ENCODE data around the gene SSC4D.
"Not testable (repeated sequence)": the region's sequence is repeated elsewhere in the genome, so short reads cannot be mapped to it uniquely, and the experiment has no call there.

SSC4D gene

DNA sequence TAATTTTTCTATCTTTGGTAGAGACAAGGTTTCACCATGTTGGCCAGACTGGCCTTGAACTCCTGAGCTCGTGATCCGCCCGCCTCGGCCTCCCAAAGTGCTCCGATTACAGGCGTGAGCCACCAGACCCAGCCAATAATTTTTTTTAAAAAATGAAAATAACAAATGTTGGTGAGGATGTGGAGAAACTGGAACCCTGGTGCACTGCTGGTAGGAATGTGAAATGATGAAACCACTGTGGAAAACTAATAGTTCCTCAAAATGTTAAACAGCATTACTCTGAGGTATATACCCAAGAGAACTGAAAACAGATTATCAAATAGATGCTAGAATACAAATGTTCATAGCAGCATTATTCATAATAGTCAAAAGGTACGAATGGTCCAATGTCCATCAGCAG lies 27.7 kb downstream of the SSC4D start:
- ATAC-seq, result no peak

DNA sequence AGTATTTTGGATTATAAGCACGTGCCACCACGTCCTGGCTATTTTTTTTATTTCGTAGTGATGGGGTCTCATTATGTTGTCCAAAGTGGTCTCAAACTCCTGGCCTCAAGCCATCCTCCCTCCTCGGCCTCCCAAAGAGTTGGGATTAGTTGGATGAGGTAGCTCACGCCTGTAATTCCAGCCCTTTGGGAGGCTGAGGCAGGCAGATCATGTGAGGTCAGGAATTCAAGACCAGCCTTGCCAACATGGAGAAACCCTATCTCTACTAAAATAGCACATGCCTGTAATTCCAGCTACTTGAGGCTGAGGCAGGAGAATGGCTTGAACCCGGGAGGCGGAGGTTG lies 28.9 kb downstream of the SSC4D start:
- no peak for ATAC-seq

- ATAC-seq, result no peak
These were observed 32.1 kb downstream of the SSC4D start for GRCh38 chr7:76377186-76377918.

- no peak for ATAC-seq
These were observed 34.2 kb downstream of the SSC4D start for GRCh38 chr7:76375251-76375650.

- no peak for ATAC-seq
These were observed 36.3 kb downstream of the SSC4D start for GRCh38 chr7:76372984-76373833.

DNA sequence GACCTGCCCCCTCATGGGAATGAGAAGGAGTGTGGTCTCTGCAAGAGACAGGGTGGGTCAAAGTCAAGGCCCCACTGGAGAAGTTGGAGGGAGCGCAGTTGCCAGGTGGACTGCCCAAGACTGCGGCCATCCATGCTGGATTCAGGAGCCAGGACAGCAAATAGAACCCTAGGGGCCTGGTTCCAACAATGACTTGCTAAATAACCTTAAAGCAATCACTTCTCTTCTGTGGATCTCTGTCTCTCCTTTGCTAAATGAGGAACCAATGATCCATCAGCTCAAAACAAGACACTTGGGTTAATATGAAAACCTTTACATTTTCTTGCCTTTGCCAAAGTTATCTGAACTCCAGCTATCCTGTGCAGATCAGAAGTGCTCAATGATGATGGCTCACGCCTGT lies 38.1 kb downstream of the SSC4D start:
- no peak for ATAC-seq

GRCh38 chr7:76369018-76369417 lies 40.5 kb downstream of the SSC4D start:
- no peak for ATAC-seq

DNA sequence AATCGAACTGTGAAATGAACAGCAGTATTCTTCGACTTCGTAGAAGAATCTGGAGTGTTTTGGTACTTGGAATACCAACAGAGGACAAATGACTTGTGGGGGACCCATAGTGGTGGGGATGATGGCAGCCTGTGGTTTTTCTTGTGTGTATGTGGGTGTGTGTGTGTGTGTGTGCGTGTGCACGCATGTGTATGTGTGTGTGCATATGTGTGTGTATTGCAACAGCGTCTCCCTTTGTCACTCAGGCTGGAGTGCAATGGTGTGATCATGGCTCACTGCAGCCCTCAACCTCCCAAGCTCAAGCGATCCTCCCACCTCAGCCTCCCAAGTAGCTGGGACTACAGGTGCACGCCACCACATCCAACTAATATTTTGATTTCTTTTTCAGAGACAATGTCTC lies 41.3 kb downstream of the SSC4D start:
- ATAC-seq, result no peak

DNA sequence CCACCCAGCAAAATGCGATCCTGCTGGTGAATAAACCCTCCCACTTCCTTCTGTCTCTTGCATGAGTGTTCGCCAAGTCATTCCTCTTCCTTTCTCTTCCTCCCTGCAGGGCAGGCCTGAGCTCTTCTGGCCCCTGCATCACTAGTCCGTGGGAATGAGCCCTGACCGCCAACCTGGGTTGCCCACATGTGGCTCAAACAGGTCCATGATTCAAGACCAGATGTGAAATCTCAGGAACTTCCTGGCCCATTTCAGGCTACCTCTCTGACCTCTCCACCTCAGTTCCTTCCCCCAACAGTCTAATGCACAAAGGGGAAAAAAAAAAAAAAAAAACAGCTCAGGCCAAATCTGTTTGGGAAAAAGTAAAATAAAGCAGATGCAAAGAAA lies 45.3 kb downstream of the SSC4D start:
- ATAC-seq, result no peak

DNA sequence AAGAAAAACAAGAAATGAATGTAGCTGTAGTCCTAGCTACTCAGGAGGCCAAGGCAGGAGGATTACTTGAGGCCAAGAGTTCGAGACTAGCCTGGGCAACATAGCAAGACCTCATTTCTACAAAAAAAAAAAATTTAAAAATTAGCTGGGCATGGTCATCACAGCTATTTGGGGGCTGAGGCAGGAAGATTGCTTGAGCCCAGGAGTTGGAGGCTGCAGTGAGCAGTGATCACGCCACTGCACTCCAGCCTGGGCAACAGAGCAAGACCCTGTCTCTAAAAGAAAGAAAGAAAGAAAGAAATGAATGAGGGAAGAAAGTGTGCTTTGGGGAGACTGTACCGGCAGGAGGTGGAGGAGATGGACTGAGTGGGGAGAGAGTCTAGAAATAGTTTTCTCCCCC lies 45.7 kb downstream of the SSC4D start:
- ATAC-seq, result not testable (repeated sequence)

DNA sequence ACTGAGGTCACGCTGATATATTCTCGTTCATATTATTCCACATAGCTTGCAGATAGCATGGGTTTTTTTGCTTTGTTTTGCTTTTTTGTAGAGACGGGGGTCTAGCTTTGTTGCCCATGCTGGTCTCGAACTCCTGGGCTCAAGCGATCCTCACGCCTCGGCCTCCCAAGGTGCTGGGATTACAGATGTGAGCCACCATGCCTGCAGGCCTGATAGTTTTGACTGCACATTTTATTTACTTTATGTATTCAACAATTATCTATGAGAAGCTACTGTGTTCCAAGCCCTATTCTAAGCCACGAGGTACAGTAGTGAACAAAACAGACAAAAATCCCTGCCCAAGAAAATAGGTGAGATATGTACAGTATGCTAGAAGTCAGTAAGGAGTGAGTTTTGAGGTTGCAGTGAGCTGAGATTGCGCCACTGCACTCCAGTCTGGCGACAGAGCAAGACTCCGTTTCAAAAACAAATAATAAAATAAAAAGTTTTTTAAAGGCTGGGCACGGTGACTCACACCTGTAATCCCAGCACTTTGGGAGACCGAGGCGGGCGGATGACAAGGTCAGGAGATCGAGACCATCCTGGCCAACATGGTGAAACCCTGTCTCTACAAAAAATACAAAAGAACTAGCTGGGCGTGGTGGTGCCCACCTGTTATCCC lies 49.4 kb downstream of the SSC4D start:
- ATAC-seq, result no peak

DNA sequence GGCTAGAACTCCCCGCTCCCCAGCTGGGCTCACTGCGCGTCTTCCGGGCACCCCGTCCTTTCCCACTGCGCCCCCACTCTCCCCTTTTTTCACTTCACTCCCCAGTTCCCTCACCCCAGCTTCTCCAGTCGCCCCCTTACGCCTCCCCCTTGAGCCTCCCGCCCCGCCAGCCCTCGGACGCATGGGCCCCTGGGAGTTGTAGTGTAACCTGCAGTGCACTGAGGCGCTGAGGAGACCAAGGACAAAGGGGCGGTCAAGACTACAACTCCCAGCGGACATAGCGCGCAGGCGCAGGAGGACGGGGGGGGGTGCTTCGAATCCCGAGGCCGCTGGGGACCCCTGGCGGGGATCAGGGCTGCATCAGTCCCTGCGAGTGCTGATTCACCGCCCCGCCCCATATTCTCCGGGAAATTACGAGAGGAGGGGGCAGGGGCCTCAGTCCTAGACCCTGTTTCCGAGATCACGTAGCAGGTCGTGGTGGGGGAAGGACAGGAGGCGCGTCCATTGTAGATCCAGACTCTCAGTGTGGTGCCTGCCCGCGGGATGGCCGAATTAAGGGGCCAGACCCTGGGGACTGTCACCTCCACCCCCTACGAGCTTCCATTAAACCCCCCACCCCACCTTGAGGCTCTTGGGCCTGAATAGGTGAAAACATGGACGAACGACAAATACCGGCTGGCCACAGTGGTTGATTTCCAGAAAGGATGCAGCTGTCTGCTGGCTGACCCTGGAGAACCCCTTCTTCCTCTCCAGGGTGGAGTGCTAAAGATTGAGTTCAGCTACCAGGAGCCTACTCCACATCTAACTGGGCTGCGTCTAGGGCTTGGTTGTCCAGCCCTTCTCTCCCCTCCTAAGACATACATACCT lies 50.2 kb downstream of the SSC4D start:
- ATAC-seq, result peak; percentile 96 to 97

DNA sequence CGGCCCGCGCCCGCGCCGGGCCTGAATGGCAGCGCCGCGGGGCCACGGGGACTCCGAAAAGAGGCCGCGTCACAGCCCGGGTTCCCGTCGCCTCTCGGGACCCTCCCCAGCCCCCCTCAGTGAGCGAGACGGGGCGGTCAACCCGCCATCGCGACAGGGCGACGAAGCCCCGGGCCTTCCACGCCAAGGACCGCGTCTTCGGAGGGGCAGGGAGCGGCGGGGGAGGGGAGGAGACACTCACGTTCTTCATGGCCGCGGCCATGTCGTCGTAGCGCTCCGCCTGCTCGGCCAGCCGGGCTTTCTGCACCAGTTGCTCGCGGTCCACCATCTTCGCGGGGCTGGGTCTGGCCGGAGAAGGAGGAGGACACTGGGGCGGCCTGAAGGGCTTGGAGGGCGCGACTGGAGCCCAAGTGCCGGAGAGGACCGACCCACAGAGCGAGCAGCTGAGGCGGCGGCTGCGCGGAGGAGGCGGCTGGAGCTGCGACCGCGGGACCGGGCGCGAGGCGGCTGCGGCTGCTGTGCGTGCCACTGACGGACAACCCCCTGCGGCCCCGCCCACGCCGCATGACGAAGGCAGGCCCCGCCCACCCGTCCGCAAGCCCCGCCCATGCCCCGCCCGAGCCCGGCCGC lies 50.9 kb downstream of the SSC4D start, which contains the start of gene YWHAG:
Gene YWHAG, minus strand, starts transcription at position 511 of the 630 bp plus-strand sequence. Its CDS starts 183 bp downstream, at position 328.
- peak; percentile 58 to 66 for ATAC-seq

DNA sequence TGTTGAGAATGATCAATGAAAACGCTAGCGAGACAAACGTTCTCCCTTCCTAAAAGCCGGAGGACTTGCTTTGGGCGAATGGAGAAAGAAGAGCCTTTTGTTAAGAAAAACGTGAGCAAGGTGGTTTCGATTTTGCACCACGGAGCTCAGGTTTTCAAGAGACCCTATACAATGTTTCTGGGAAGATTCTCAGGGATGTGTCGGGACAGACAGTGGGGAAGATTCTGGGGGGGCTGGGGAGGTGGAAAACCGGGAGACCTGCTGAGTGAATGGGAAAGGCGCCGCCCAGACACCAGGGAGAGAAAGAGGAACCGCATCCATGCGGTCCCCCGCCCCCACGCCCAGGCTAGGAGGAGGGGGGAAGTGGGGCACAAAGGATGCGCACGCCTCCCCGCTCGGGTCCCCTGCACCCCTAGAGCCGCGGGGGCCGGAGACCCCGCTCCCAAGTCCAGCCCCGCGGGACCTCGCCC lies 51.5 kb downstream of the SSC4D start:
- ATAC-seq, result peak; percentile 2 to 7

DNA sequence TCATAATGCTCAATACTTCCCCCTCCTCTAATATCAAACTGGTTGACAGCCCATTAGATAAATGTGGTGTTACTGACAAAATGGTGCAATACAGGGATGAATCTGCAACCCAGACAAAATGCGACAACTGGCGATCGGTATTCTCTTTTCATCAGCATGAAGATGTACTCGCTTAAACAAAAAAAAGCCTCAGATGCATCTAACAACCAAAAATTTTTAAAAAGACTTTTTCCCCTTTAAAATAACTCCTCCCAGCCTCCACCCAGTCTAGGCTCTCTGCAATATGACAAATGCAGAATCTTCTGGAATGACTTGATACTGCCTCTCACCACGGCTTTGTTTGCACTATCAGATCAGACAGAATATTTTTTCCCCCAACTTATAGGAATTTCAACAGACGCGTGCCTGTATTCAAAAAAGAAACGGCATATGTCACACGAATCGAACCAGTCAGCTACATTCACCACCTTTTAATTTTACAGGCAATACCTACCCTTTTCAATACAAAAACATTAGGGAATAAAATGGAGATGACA lies 52.0 kb downstream of the SSC4D start:
- no peak for ATAC-seq

GRCh38 chr7:76356823-76357222 lies 52.7 kb downstream of the SSC4D start:
- no peak for ATAC-seq

DNA sequence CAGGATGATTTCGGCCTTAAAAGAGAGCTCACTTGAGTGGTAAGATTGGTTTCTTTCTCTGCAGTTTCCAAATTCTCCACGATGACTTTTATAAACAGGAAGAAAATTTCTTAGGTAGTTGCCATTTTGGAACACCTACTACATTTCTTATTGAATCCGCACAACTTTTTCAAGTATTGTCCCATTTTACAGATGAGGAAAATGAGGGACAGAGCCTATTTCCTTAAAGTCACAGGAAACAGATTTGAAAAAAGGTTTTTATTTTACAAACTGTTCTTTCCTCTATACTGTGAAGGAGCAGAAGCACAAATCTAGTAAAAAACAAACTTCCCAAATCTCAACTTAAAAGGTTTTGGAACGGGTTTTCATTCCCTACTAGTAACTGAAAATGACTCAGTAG lies 53.4 kb downstream of the SSC4D start:
- ATAC-seq, result no peak

DNA sequence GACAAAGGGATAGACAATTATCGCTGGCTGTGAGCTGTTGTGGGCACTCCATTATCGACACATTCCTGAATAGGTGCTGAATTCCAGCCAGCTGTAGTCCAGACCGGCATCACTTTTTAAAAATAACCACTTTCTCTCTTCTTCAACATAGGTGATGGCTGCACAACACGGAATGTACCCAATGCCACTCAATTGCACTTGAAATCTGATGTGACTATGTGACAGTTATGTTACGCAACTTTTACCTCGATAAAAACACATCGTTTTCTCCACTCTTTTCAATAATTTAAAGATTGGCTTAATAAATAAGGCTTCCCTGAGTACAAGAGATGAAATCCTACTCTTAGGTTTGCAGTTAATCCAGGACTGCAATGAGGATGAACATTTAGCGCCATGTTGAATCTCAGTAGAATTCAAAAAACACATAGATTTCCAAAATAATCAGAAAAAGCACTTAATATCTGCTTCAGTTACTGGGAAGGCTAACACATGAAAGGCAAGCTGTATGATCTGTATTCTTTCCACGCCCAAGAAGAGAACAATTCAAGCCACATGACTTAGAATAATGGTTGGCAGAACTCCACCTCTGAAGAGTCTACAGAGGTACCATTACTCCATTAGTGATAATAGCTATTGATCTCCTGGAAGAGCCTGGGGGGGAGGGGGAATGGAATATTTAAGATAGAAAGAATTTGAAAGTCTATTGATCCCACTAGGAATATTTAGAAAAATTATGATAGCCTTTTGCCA lies 54.3 kb downstream of the SSC4D start:
- ATAC-seq, result no peak

DNA sequence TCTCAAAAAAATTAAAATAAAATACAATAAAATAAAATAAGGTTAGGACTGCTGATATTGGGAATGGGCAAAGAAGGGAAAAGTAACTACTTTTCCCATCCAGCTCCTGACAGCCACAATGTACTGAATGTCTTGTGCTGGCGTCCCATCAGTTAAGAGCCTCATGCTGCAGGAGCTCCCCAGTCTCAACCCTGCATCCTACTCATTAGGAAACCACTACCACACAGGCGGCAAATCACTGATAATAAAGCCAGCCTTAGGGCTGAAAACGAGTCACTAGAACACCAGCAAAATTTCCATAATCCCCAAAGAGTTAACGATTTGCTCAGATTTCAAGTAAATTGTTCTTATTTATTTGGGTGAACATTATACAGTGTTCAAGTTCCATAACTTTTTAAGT lies 55.0 kb downstream of the SSC4D start:
- no peak for ATAC-seq

DNA sequence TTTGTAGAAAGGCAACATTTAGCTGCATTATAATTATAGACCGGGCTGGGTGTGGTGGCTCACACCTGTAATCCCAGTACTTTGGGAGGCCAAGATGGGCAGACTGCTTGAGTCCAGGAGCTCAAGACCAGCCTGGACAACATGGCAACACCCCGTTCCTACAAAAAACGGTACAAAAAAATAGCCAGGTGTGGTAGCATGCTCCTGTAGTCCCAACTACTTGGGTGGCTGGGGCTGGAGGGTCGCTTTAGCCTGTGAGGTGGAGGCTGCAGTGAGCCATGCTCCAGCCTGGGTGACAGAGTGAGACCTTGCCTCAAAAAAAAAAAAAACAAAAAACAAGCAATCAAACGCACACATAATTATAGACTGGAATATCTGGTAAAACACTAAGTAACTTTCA lies 55.8 kb downstream of the SSC4D start:
- ATAC-seq, result no peak

- ATAC-seq, result peak; percentile 36 to 39
These were observed 57.3 kb downstream of the SSC4D start for GRCh38 chr7:76352193-76352592.
